NB4 (cell line): ENCODE measurements around the gene PREP.
A peak's percentile ranks its signal among the peaks of the same experiment; 100 is the strongest.
"Not testable (repeated sequence)": the region's sequence is repeated elsewhere in the genome, so short reads cannot be mapped to it uniquely, and the experiment has no call there.

Source experiments
- DNase-seq: peaks from one replicate; pipeline ENCODE4 v3.0.0; 2010; ENCODE audit warnings: low read depth
- H3K4me3 ChIP-seq: one replicate; pipeline ENCODE4 v1.5.1; 2011; ENCODE audit warnings: mild to moderate bottlenecking, low read depth, low read length, moderate library complexity
- MYC ChIP-seq: IDR thresholded peaks from 2 replicates; pipeline ENCODE4 v1.6.1; 2011; ENCODE audit warnings: low read depth, low read length
- POLR2A ChIP-seq: IDR thresholded peaks from 2 replicates; pipeline ENCODE4 v1.6.1; 2011; ENCODE audit warnings: mild to moderate bottlenecking; ENCODE audit not compliant: insufficient read length; ENCODE audit errors: extremely low read depth
- TF ChIP-seq, protein P1 (sequence below): IDR thresholded peaks from 2 replicates; pipeline ENCODE4 v1.6.1; 2011; ENCODE audit warnings: low read depth, low read length
- TF ChIP-seq, protein P2 (sequence below): IDR thresholded peaks from one replicate; pipeline ENCODE4 v1.5.1; 2012; ENCODE audit warnings: low read depth, low read length

Gene PREP

GRCh38 chr6:105429676-105430075 lies 26.8 kb upstream of the PREP start:
- H3K4me3 ChIP-seq: no peak overlapping the region
- TF ChIP-seq, protein P1, sequence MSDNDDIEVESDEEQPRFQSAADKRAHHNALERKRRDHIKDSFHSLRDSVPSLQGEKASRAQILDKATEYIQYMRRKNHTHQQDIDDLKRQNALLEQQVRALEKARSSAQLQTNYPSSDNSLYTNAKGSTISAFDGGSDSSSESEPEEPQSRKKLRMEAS: no peak
- TF ChIP-seq, protein P2, sequence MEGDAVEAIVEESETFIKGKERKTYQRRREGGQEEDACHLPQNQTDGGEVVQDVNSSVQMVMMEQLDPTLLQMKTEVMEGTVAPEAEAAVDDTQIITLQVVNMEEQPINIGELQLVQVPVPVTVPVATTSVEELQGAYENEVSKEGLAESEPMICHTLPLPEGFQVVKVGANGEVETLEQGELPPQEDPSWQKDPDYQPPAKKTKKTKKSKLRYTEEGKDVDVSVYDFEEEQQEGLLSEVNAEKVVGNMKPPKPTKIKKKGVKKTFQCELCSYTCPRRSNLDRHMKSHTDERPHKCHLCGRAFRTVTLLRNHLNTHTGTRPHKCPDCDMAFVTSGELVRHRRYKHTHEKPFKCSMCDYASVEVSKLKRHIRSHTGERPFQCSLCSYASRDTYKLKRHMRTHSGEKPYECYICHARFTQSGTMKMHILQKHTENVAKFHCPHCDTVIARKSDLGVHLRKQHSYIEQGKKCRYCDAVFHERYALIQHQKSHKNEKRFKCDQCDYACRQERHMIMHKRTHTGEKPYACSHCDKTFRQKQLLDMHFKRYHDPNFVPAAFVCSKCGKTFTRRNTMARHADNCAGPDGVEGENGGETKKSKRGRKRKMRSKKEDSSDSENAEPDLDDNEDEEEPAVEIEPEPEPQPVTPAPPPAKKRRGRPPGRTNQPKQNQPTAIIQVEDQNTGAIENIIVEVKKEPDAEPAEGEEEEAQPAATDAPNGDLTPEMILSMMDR: no peak
- no peak for TF ChIP-seq POLR2A
- no peak for TF ChIP-seq MYC
- DNase-seq: no peak

DNA sequence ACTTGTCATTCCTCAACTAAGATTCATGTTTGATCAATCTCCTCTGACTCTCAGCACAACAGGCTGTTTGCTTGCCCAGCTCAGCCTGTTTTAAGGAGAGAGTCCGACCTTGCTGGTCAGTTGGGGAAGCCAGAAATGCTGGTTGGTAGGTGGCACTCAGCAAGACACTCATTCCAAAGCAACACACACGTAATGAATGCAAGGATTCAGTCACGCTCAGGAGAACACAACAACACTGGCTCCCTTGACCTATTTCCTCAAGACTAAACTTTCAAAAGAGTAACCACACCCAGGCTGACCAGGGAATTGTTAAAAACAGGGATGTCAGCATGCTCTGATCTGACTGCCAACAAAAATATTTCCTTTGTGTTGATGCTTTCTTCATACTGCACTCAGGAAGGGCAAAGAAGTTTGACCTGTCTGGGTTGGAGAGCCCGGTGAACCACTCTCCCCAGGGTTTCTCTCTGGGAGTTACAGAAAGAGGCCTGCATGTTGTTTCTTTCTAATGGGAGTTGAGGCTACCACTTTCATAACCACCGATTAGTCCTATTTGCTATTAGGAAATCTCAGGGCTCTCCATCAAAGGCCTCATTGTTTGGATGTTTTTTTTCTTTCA lies 25.6 kb upstream of the PREP start:
- TF ChIP-seq, protein P1: no peak
- TF ChIP-seq, protein P2: no peak
- TF ChIP-seq POLR2A (no peak), MYC (no peak)
- no peak overlapping the region for H3K4me3 ChIP-seq
- no peak for DNase-seq

DNA sequence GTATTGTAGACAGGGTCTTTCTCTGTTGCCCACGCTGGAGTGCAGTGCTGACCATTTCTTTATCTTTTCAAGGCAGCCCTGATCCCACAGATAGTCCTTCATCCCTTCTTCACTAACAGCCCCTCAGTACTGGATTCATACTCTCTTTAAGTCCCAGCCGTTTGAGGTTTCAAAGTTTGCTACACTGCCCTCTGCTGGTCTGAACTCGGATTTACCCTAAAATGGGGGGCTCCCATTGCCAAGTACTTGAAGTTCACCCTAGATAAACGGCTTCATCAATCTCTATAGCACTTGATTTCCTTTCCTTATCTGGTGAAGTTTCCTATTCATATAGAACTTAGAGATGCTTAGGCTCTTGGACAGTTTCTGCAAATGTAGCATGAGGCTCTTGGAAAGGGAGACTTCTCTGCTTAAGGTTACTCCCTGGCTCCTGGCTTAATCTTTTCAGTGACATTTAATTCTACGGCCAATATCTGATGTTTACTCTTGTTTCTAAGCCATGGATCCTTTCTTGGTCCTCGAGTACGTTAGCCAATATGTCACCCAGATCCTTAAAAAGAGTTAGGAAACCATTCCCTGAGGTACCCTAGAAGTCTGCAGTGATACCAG lies 21.4 kb upstream of the PREP start:
- TF ChIP-seq, protein P2: peak; percentile 51
- TF ChIP-seq, protein P1: no peak
- H3K4me3 ChIP-seq: no peak overlapping the region
- DNase-seq: peak; percentile 75

GRCh38 chr6:105416971-105417370 lies 14.1 kb upstream of the PREP start:
- not testable (repeated sequence) for H3K4me3 ChIP-seq, DNase-seq

GRCh38 chr6:105409734-105410133 lies 6.9 kb upstream of the PREP start:
- no peak for DNase-seq
- TF ChIP-seq POLR2A (no peak), MYC (no peak)
- TF ChIP-seq, protein P2: no peak
- TF ChIP-seq, protein P1: no peak
- no peak overlapping the region for H3K4me3 ChIP-seq

- TF ChIP-seq MYC (no peak), POLR2A (no peak)
- TF ChIP-seq, protein P1: no peak
- TF ChIP-seq, protein P2: no peak
- H3K4me3 ChIP-seq: peak overlapping the region; percentile 86
- DNase-seq: peak; percentile 67
Measured at GRCh38 chr6:105402090-105402938, 568 bp downstream of the PREP start.
